ENCODE data around the gene KCNT1.

Gene KCNT1

GRCh38 chr9:135664266-135664665 lies 37.7 kb upstream of the KCNT1 start:
- H3K9me2 ChIP-seq (replicated peaks; ENCODE audit: insufficient read depth, low read length), result no peaks in the 10 kb centered on the region
- H3K27me3 ChIP-seq (ENCODE audit: low read length), result no peaks in the 10 kb centered on the region
- no peak overlapping the region for H3K27ac ChIP-seq (ENCODE audit: low read depth, low read length)
- H3K9me3 ChIP-seq (ENCODE audit: insufficient read depth, low read length), result no peaks in the 10 kb centered on the region
- no peaks in the 10 kb centered on the region for H3K36me3 ChIP-seq (ENCODE audit: low read length)
- no peak overlapping the region for H2AFZ ChIP-seq (ENCODE audit: low read depth, low read length, severe bottlenecking)
- TF ChIP-seq CTCF (IDR thresholded peaks at IDR 0.05; ENCODE audit: insufficient read depth, low read length, poor library complexity, severe bottlenecking), result no peak
- TF ChIP-seq EZH2phosphoT487 (conservative IDR thresholded peaks at IDR 0.05; ENCODE audit: low read length), result no peak
- no peaks in the 10 kb centered on the region for H3K79me2 ChIP-seq (ENCODE audit: insufficient read depth, low read length)
- no peaks in the 10 kb centered on the region for H3F3A ChIP-seq (ENCODE audit: insufficient read depth)
- H3K9ac ChIP-seq (ENCODE audit: low read length), result no peak overlapping the region
- H4K20me1 ChIP-seq (ENCODE audit: low read depth, low read length), result no peaks in the 10 kb centered on the region
- H3K4me3 ChIP-seq (ENCODE audit: insufficient read depth, low read length, poor library complexity, severe bottlenecking), result no peak overlapping the region
- no peak overlapping the region for H3K4me2 ChIP-seq (ENCODE audit: low read depth, low read length, poor library complexity, severe bottlenecking)

DNA sequence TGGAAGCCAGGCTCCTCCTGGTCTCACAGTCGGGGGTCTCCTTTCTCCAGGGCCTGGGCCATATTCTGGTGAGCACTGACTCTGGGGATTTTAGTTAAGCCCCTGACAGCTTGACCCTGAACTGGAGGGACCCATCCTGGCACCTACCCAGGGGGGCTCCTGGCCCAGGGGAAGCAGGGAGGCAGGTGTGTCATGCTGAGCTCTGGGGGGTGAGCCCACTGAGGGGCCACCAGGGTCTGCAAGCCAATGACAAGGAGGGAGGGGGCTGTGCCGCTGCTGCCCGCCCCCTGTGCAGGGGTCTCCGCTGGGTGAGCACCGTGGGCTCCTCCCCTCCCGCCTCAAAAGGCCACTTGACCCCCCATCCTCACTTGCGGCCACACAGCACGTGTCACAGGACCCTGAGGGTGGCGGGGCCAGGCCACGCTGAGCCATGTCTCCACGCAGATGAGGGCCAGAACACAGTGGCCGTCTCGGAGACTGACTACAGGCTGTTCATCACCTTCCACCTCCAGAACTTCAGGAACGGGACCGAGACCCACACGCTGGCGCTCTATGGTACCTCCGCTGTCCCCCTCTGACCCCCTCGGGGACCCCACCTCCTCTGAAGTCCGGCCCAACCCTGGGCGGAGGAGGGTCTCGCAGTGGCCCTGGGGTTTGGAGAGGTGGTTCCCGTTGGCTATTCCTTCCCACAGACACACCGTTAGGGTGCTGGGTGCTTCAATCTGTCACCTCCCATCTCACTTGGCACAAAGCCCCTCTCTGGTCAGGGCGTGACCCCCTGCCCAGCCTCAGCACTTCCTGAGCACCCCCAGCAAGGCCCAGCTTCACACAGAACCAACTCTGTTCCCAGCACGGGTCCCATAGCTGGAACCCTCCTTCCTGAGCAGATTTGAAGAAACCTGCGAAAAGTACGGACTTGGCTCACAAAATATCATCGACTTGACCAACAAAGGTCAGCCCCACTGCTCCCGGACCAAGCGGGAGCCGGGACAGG lies 36.9 kb upstream of the KCNT1 start:
- Histone ChIP-seq H3K4me2 (ENCODE audit: low read depth, low read length, poor library complexity, severe bottlenecking) (no peak overlapping the region), H2AFZ (ENCODE audit: low read depth, low read length, severe bottlenecking) (no peak overlapping the region)

GRCh38 chr9:135665795-135666189 lies 36.2 kb upstream of the KCNT1 start:
- Histone ChIP-seq H3K4me2 (ENCODE audit: low read depth, low read length, poor library complexity, severe bottlenecking) (no peak overlapping the region), H3K79me2 (ENCODE audit: insufficient read depth, low read length) (no peaks in the 10 kb centered on the region), H3K36me3 (ENCODE audit: low read length) (no peaks in the 10 kb centered on the region), H3K27me3 (ENCODE audit: low read length) (no peaks in the 10 kb centered on the region), H3K9me2 (replicated peaks; ENCODE audit: insufficient read depth, low read length) (no peaks in the 10 kb centered on the region), H3K9me3 (ENCODE audit: insufficient read depth, low read length) (no peaks in the 10 kb centered on the region), H3K27ac (ENCODE audit: low read depth, low read length) (no peak overlapping the region), H3F3A (ENCODE audit: insufficient read depth) (no peaks in the 10 kb centered on the region), H2AFZ (ENCODE audit: low read depth, low read length, severe bottlenecking) (no peak overlapping the region), H3K9ac (ENCODE audit: low read length) (no peak overlapping the region), H3K4me3 (ENCODE audit: insufficient read depth, low read length, poor library complexity, severe bottlenecking) (no peak overlapping the region), H4K20me1 (ENCODE audit: low read depth, low read length) (no peaks in the 10 kb centered on the region)
- TF ChIP-seq EZH2phosphoT487 (conservative IDR thresholded peaks at IDR 0.05; ENCODE audit: low read length) (no peak), CTCF (IDR thresholded peaks at IDR 0.05; ENCODE audit: insufficient read depth, low read length, poor library complexity, severe bottlenecking) (no peak)

More for the DNA sequence above, 36.9 kb upstream of the KCNT1 start:
- H3F3A ChIP-seq (ENCODE audit: insufficient read depth), result no peaks in the 10 kb centered on the region
- no peaks in the 10 kb centered on the region for H4K20me1 ChIP-seq (ENCODE audit: low read depth, low read length)
- no peak overlapping the region for H3K27ac ChIP-seq (ENCODE audit: low read depth, low read length)
- H3K27me3 ChIP-seq (ENCODE audit: low read length), result no peaks in the 10 kb centered on the region
- no peaks in the 10 kb centered on the region for H3K9me2 ChIP-seq (replicated peaks; ENCODE audit: insufficient read depth, low read length)
- H3K36me3 ChIP-seq (ENCODE audit: low read length), result no peaks in the 10 kb centered on the region
- H3K9ac ChIP-seq (ENCODE audit: low read length), result no peak overlapping the region
- no peaks in the 10 kb centered on the region for H3K79me2 ChIP-seq (ENCODE audit: insufficient read depth, low read length)
- no peak overlapping the region for H3K4me3 ChIP-seq (ENCODE audit: insufficient read depth, low read length, poor library complexity, severe bottlenecking)
- TF ChIP-seq EZH2phosphoT487 (conservative IDR thresholded peaks at IDR 0.05; ENCODE audit: low read length) (no peak), CTCF (IDR thresholded peaks at IDR 0.05; ENCODE audit: insufficient read depth, low read length, poor library complexity, severe bottlenecking) (no peak)
- no peaks in the 10 kb centered on the region for H3K9me3 ChIP-seq (ENCODE audit: insufficient read depth, low read length)
